Peyer's patch (tissue), 4 donors: Measurements from ENCODE around the gene TMEM108. TPM values are rescaled to one million over a fixed set of nuclear protein-coding genes. Genes with fewer than 3 reads are reported as not detected.

Experiments used
- DNase-seq, 3 donors: peaks; one replicate each; pipeline ENCODE4 v3.0.0-alpha.2; 2017 to 2019
- H3K27ac ChIP-seq, 4 donors: fragments of 200-600 bp; sonication (generic); one replicate each; pipeline ENCODE4 v1.5.1; 2016 to 2019
- H3K27me3 ChIP-seq, 2 donors: fragments of 200-600 bp; sonication (generic); one replicate each; pipeline ENCODE4 v1.5.1; 2019
- H3K36me3 ChIP-seq, 3 donors: fragments of 200-600 bp; sonication (generic); one replicate each; pipeline ENCODE4 v1.5.1; 2016 to 2019
- H3K4me1 ChIP-seq, 4 donors: fragments of 200-600 bp; sonication (generic); one replicate each; pipeline ENCODE4 v1.5.1; 2016 to 2019
- H3K4me3 ChIP-seq, 4 donors: fragments of 200-600 bp; sonication (generic); 1 replicate in 3 of 4; 2 replicates in 1 of 4; pipeline ENCODE4 v1.5.1; 2016 to 2019; ENCODE audit warnings: mild to moderate bottlenecking in 1 of 4
- H3K9me3 ChIP-seq, 4 donors: fragments of 200-600 bp; sonication (generic); one replicate each; pipeline ENCODE4 v1.5.1; 2016 to 2019; ENCODE audit warnings: mild to moderate bottlenecking in 1 of 4
- CTCF ChIP-seq, 6 experiments: fragments of 450-650 bp in 4 of 6; fragments of 200-600 bp in 2 of 6; sonication (generic) in 1 of 6; IDR thresholded peaks; one replicate each; pipeline ENCODE4 v1.5.1; 2017 to 2019; ENCODE audit warnings: antibody characterized with exemption in 6 of 6, mild to moderate bottlenecking in 3 of 6, moderate library complexity in 1 of 6
- POLR2A ChIP-seq, 2 donors: fragments of 450-650 bp; IDR thresholded peaks; one replicate each; pipeline ENCODE4 v1.5.1; 2017; ENCODE audit warnings: antibody characterized with exemption in 2 of 2, mild to moderate bottlenecking in 2 of 2, moderate library complexity in 2 of 2
- total RNA-seq, 4 donors: library from RNA; depleted of rRNA; stranded (reverse); fragments of >200 nt; gene quantifications; one replicate each; pipeline ENCODE4 v1.1.0, GENCODE V29; 2016

The TMEM108 gene
- total RNA-seq, 4 donors from 2014 or later, result 1.4 to 1.7 TPM; not detected in 2

GRCh38 chr3:133153382-133153781, 115.2 kb downstream of the TMEM108 start:
- no peaks in the 10 kb centered on the region for H3K9me3 ChIP-seq
- no peaks in the 10 kb centered on the region for H3K27me3 ChIP-seq
- no peak for TF ChIP-seq CTCF (IDR thresholded peaks at IDR 0.05)
- no peaks in the 10 kb centered on the region for H3K36me3 ChIP-seq
- H3K27ac ChIP-seq, result no peak overlapping the region
- no peak for DNase-seq
- no peak overlapping the region for H3K4me3 ChIP-seq
- no peaks in the 10 kb centered on the region for H3K4me1 ChIP-seq

- Histone ChIP-seq H3K27ac (no peak overlapping the region), H3K4me3 (no peak overlapping the region), H3K27me3 (no peaks in the 10 kb centered on the region), H3K9me3 (no peaks in the 10 kb centered on the region), H3K36me3 (no peaks in the 10 kb centered on the region), H3K4me1 (no peaks in the 10 kb centered on the region)
- no peak for DNase-seq
- TF ChIP-seq POLR2A (IDR thresholded peaks at IDR 0.05) (no peak), CTCF (IDR thresholded peaks at IDR 0.05) (no peak)
These were observed 119.5 kb downstream of the TMEM108 start for GRCh38 chr3:133157716-133158115.

- H3K4me3 ChIP-seq, result no peak overlapping the region
- no peak for DNase-seq
- H3K9me3 ChIP-seq, result no peaks in the 10 kb centered on the region
- no peaks in the 10 kb centered on the region for H3K4me1 ChIP-seq
- no peak overlapping the region for H3K27ac ChIP-seq
- TF ChIP-seq CTCF (IDR thresholded peaks at IDR 0.05), result no peak
- TF ChIP-seq POLR2A (IDR thresholded peaks at IDR 0.05), result no peak
- H3K36me3 ChIP-seq, result no peaks in the 10 kb centered on the region
- no peaks in the 10 kb centered on the region for H3K27me3 ChIP-seq
These were observed 120.5 kb downstream of the TMEM108 start for GRCh38 chr3:133158686-133159085.

- H3K9me3 ChIP-seq, result no peaks in the 10 kb centered on the region
- TF ChIP-seq POLR2A (IDR thresholded peaks at IDR 0.05) (no peak), CTCF (IDR thresholded peaks at IDR 0.05) (no peak)
- H3K36me3 ChIP-seq, result no peaks in the 10 kb centered on the region
- H3K27me3 ChIP-seq, result no peaks in the 10 kb centered on the region
- DNase-seq, result no peak
- H3K4me3 ChIP-seq, result no peak overlapping the region
- H3K27ac ChIP-seq, result no peak overlapping the region
- no peaks in the 10 kb centered on the region for H3K4me1 ChIP-seq
These were observed 121.6 kb downstream of the TMEM108 start for GRCh38 chr3:133159498-133160475.

- Histone ChIP-seq H3K27me3 (no peaks in the 10 kb centered on the region), H3K4me3 (no peak overlapping the region), H3K27ac (no peak overlapping the region), H3K9me3 (no peaks in the 10 kb centered on the region), H3K4me1 (no peaks in the 10 kb centered on the region), H3K36me3 (no peaks in the 10 kb centered on the region)
- DNase-seq, result no peak
- TF ChIP-seq CTCF (IDR thresholded peaks at IDR 0.05) (no peak), POLR2A (IDR thresholded peaks at IDR 0.05) (no peak)
These were observed 123.5 kb downstream of the TMEM108 start for GRCh38 chr3:133161656-133162055.
